ENCODE measurements around the gene EPHA10.
"Not testable (repeated sequence)": the region's sequence is repeated elsewhere in the genome, so short reads cannot be mapped to it uniquely, and the experiment has no call there.

Gene EPHA10

GRCh38 chr1:37767488-37767887, 2.6 kb upstream of the EPHA10 start:
- no peak for DNase-seq

GRCh38 chr1:37765916-37766664, 1.2 kb upstream of the EPHA10 start:
- no peak for DNase-seq

- no peak for DNase-seq
Observed at GRCh38 chr1:37764414-37764825, 500 bp downstream of the EPHA10 start.

GRCh38 chr1:37763791-37764413, 1.0 kb downstream of the EPHA10 start:
- no peak for DNase-seq

GRCh38 chr1:37762516-37762915, 2.4 kb downstream of the EPHA10 start:
- DNase-seq = no peak

GRCh38 chr1:37761416-37762095, 3.4 kb downstream of the EPHA10 start:
- DNase-seq = no peak

GRCh38 chr1:37759451-37759850, 5.5 kb downstream of the EPHA10 start:
- DNase-seq = no peak

- no peak for DNase-seq
Observed at GRCh38 chr1:37755951-37756560, 8.9 kb downstream of the EPHA10 start.

- no peak for DNase-seq
Observed at GRCh38 chr1:37755290-37755689, 9.6 kb downstream of the EPHA10 start.

GRCh38 chr1:37753473-37754321, 11.2 kb downstream of the EPHA10 start:
- DNase-seq = no peak

- DNase-seq = no peak
Observed at GRCh38 chr1:37752583-37753471, 12.1 kb downstream of the EPHA10 start.

GRCh38 chr1:37752213-37752582, 12.7 kb downstream of the EPHA10 start:
- no peak for DNase-seq

- no peak for DNase-seq
Observed at GRCh38 chr1:37748565-37748964, 16.4 kb downstream of the EPHA10 start.

GRCh38 chr1:37746806-37747205, 18.1 kb downstream of the EPHA10 start:
- no peak for DNase-seq

GRCh38 chr1:37741662-37742061, 23.3 kb downstream of the EPHA10 start:
- DNase-seq = no peak

GRCh38 chr1:37741130-37741529, 23.8 kb downstream of the EPHA10 start:
- no peak for DNase-seq

GRCh38 chr1:37739222-37739621, 25.7 kb downstream of the EPHA10 start:
- no peak for DNase-seq

- DNase-seq = not testable (repeated sequence)
Observed at GRCh38 chr1:37738619-37739018, 26.3 kb downstream of the EPHA10 start.

GRCh38 chr1:37737975-37738374, 26.9 kb downstream of the EPHA10 start:
- DNase-seq = not testable (repeated sequence)

- DNase-seq = no peak
Observed at GRCh38 chr1:37734629-37735591, 30.0 kb downstream of the EPHA10 start.
